ENCODE results near the gene LANCL2. TPM values are rescaled to one million over a fixed set of nuclear protein-coding genes. Genes with fewer than 3 reads are reported as not detected.

The LANCL2 gene
- total and polyA plus RNA-seq, 4 donors, result 6.3 to 14.4 (median 9.9) TPM

- ATAC-seq (ENCODE audit: insufficient read depth, low FRiP score), result no peak
- H3K27ac ChIP-seq (ENCODE audit: low read depth in 1 of 2, low read length in 1 of 2), result no peak overlapping the region
- no peak overlapping the region for H3K9ac ChIP-seq (ENCODE audit: insufficient read depth in 1 of 2, low read length in 2 of 2)
- WGBS, 2 donors, result 77 to 78% methylated on average over 7 of the region's 7 CpGs
- TF ChIP-seq CTCF (IDR thresholded peaks at IDR 0.05; ENCODE audit: control extremely low read depth, extremely low read depth), result no peak
- H3K27me3 ChIP-seq (ENCODE audit: control insufficient read depth in 3 of 3, insufficient read depth in 3 of 3, low read length in 2 of 3), result no peaks in the 10 kb centered on the region
- no peak overlapping the region for H3K4me3 ChIP-seq
- H3K36me3 ChIP-seq (ENCODE audit: control insufficient read depth in 4 of 4, insufficient read depth in 4 of 4, low read length in 4 of 4), result no peaks in the 10 kb centered on the region
- peak in 1 of 3 donors; percentile 30 for DNase-seq
- no peaks in the 10 kb centered on the region for H3K9me3 ChIP-seq (ENCODE audit: control insufficient read depth in 4 of 4, insufficient read depth in 3 of 4, low read length in 3 of 4)
- H3K4me1 ChIP-seq (ENCODE audit: control insufficient read depth in 5 of 5, insufficient read depth in 5 of 5, low read length in 5 of 5), result peaks cover 0 to 22% (median 10%) of the 10 kb centered on the region in 5 donors
Measured at GRCh38 chr7:55326945-55327626, 38.1 kb upstream of the LANCL2 start.

- no peak overlapping the region for H3K27ac ChIP-seq (ENCODE audit: low read depth in 1 of 2, low read length in 1 of 2)
- no peaks in the 10 kb centered on the region for H3K36me3 ChIP-seq (ENCODE audit: control insufficient read depth in 4 of 4, insufficient read depth in 4 of 4, low read length in 4 of 4)
- H3K4me3 ChIP-seq, result no peak overlapping the region
- H3K9me3 ChIP-seq (ENCODE audit: control insufficient read depth in 4 of 4, insufficient read depth in 3 of 4, low read length in 3 of 4), result peaks cover 0 to 2% (median 0%) of the 10 kb centered on the region in 4 donors
- TF ChIP-seq CTCF (IDR thresholded peaks at IDR 0.05; ENCODE audit: control extremely low read depth, extremely low read depth), result no peak
- no peak overlapping the region for H3K9ac ChIP-seq (ENCODE audit: insufficient read depth in 1 of 2, low read length in 2 of 2)
- no peak for DNase-seq
- no peak for ATAC-seq (ENCODE audit: insufficient read depth, low FRiP score)
- WGBS, 2 donors, result 86% methylated on average over 5 of the region's 5 CpGs
- H3K27me3 ChIP-seq (ENCODE audit: control insufficient read depth in 3 of 3, insufficient read depth in 3 of 3, low read length in 2 of 3), result no peaks in the 10 kb centered on the region
- H3K4me1 ChIP-seq (ENCODE audit: control insufficient read depth in 5 of 5, insufficient read depth in 5 of 5, low read length in 5 of 5), result no peaks in the 10 kb centered on the region
Measured at GRCh38 chr7:55335151-55335550, 30.0 kb upstream of the LANCL2 start.

DNA sequence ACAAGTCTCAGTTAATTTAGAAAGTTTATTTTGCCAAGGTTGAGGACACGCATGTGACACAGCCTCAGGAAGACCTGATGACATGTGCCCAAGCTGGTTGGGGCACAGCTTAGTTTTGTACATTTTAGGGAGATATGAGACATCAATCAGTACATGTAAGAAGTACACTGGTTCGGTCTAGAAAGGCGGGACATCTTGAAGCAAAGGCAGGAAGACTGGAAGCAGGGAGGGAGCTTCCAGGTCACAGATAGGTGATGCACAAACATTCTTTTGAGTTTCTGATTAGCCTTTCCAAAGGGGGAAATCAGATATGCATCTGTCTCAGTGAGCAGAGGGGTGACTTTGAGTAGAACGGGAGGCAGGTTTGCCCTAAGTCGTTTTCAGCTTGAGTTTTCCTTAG is 29.4 kb upstream of the LANCL2 start:
- WGBS, 2 donors, result 73 to 74% methylated on average over 5 of the region's 5 CpGs
- Histone ChIP-seq H3K27ac (ENCODE audit: low read depth in 1 of 2, low read length in 1 of 2) (no peak overlapping the region), H3K4me3 (no peak overlapping the region), H3K9ac (ENCODE audit: insufficient read depth in 1 of 2, low read length in 2 of 2) (no peak overlapping the region), H3K4me1 (ENCODE audit: control insufficient read depth in 5 of 5, insufficient read depth in 5 of 5, low read length in 5 of 5) (no peaks in the 10 kb centered on the region), H3K27me3 (ENCODE audit: control insufficient read depth in 3 of 3, insufficient read depth in 3 of 3, low read length in 2 of 3) (no peaks in the 10 kb centered on the region), H3K9me3 (ENCODE audit: control insufficient read depth in 4 of 4, insufficient read depth in 3 of 4, low read length in 3 of 4) (peaks cover 0 to 2% (median 0%) of the 10 kb centered on the region in 4 donors), H3K36me3 (ENCODE audit: control insufficient read depth in 4 of 4, insufficient read depth in 4 of 4, low read length in 4 of 4) (no peaks in the 10 kb centered on the region)
- no peak for TF ChIP-seq CTCF (IDR thresholded peaks at IDR 0.05; ENCODE audit: control extremely low read depth, extremely low read depth)
- no peak for DNase-seq
- no peak for ATAC-seq (ENCODE audit: insufficient read depth, low FRiP score)

- Histone ChIP-seq H3K27me3 (ENCODE audit: control insufficient read depth in 3 of 3, insufficient read depth in 3 of 3, low read length in 2 of 3) (no peaks in the 10 kb centered on the region), H3K36me3 (ENCODE audit: control insufficient read depth in 4 of 4, insufficient read depth in 4 of 4, low read length in 4 of 4) (no peaks in the 10 kb centered on the region), H3K9me3 (ENCODE audit: control insufficient read depth in 4 of 4, insufficient read depth in 3 of 4, low read length in 3 of 4) (peaks cover 0 to 2% (median 0%) of the 10 kb centered on the region in 4 donors), H3K4me1 (ENCODE audit: control insufficient read depth in 5 of 5, insufficient read depth in 5 of 5, low read length in 5 of 5) (no peaks in the 10 kb centered on the region), H3K4me3 (no peak overlapping the region), H3K9ac (ENCODE audit: insufficient read depth in 1 of 2, low read length in 2 of 2) (no peak overlapping the region), H3K27ac (ENCODE audit: low read depth in 1 of 2, low read length in 1 of 2) (no peak overlapping the region)
- TF ChIP-seq CTCF (IDR thresholded peaks at IDR 0.05; ENCODE audit: control extremely low read depth, extremely low read depth), result no peak
- ATAC-seq (ENCODE audit: insufficient read depth, low FRiP score) (no peak), DNase-seq (no peak)
- 66 to 67% methylated on average over 3 of the region's 3 CpGs for WGBS, 2 donors
Measured at GRCh38 chr7:55336540-55336939, 28.6 kb upstream of the LANCL2 start.
